Testis (tissue), 2 donors: ENCODE measurements around the gene PEX5.

Source experiments
- POLR2A ChIP-seq: fragments of 450-650 bp; IDR thresholded peaks from one replicate; pipeline ENCODE4 v1.6.1; 2017; ENCODE audit warnings: antibody characterized with exemption, mild to moderate bottlenecking, moderate library complexity
- TF ChIP-seq, protein P1 (sequence below), 3 experiments: fragments of 450-650 bp in 2 of 3; fragments of 200-600 bp in 1 of 3; sonication (generic) in 1 of 3; IDR thresholded peaks; one replicate each; pipeline ENCODE4 v1.5.1; 2016 to 2019; ENCODE audit warnings: antibody characterized with exemption in 3 of 3, mild to moderate bottlenecking in 2 of 3, moderate library complexity in 1 of 3

- TF ChIP-seq, protein P1, sequence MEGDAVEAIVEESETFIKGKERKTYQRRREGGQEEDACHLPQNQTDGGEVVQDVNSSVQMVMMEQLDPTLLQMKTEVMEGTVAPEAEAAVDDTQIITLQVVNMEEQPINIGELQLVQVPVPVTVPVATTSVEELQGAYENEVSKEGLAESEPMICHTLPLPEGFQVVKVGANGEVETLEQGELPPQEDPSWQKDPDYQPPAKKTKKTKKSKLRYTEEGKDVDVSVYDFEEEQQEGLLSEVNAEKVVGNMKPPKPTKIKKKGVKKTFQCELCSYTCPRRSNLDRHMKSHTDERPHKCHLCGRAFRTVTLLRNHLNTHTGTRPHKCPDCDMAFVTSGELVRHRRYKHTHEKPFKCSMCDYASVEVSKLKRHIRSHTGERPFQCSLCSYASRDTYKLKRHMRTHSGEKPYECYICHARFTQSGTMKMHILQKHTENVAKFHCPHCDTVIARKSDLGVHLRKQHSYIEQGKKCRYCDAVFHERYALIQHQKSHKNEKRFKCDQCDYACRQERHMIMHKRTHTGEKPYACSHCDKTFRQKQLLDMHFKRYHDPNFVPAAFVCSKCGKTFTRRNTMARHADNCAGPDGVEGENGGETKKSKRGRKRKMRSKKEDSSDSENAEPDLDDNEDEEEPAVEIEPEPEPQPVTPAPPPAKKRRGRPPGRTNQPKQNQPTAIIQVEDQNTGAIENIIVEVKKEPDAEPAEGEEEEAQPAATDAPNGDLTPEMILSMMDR (IDR thresholded peaks at IDR 0.05) = no peak
- no peak for TF ChIP-seq POLR2A
Observed at GRCh38 chr12:7157391-7157790, 32.1 kb upstream of the PEX5 start.
